BLaER1 (cell line): ENCODE results near the gene TPP1.
A peak's percentile ranks its signal among the peaks of the same experiment; 100 is the strongest.

Source experiments
- H3K27ac ChIP-seq: shearing (Covaris generic); formaldehyde crosslinking; 2 replicates; pipeline ENCODE4 v1.8.1; 2022
- H3K27me3 ChIP-seq: shearing (Covaris generic); formaldehyde crosslinking; 2 replicates; pipeline ENCODE4 v1.8.1; 2022
- H3K36me3 ChIP-seq: shearing (Covaris generic); formaldehyde crosslinking; 2 replicates; pipeline ENCODE4 v1.8.1; 2022
- H3K4me1 ChIP-seq: shearing (Covaris generic); formaldehyde crosslinking; 2 replicates; pipeline ENCODE4 v1.8.1; 2022
- H3K4me2 ChIP-seq: shearing (Covaris generic); formaldehyde crosslinking; 2 replicates; pipeline ENCODE4 v1.8.1; 2022
- H3K4me3 ChIP-seq: shearing (Covaris generic); formaldehyde crosslinking; 2 replicates; pipeline ENCODE4 v1.8.1; 2022
- H3K9ac ChIP-seq: shearing (Covaris generic); formaldehyde crosslinking; 2 replicates; pipeline ENCODE4 v1.8.1; 2022
- H3K9me3 ChIP-seq: shearing (Covaris generic); formaldehyde crosslinking; 2 replicates; pipeline ENCODE4 v1.8.1; 2022
- H4K20me1 ChIP-seq: shearing (Covaris generic); formaldehyde crosslinking; 2 replicates; pipeline ENCODE4 v1.8.1; 2022
- Cebpa-rat ChIP-seq: shearing (Covaris generic); IDR thresholded peaks from 2 replicates; pipeline ENCODE4 v1.8.1; 2022

Gene TPP1

GRCh38 chr11:6578134-6578533 is 41.1 kb downstream of the TPP1 start:
- no peak overlapping the region for H3K4me3 ChIP-seq
- no peaks in the 10 kb centered on the region for H3K27me3 ChIP-seq
- no peak for TF ChIP-seq Cebpa-rat
- 0 out of 2 replicates have a peak, but pooled peaks cover 6% of the 10 kb centered on the region for H4K20me1 ChIP-seq
- H3K9ac ChIP-seq: no peak overlapping the region
- no peak overlapping the region for H3K27ac ChIP-seq
- H3K4me2 ChIP-seq: no peak overlapping the region
- peaks cover 6% of the 10 kb centered on the region; the same call in 1 of the 2 replicates for H3K9me3 ChIP-seq
- peaks cover 28% of the 10 kb centered on the region for H3K36me3 ChIP-seq
- H3K4me1 ChIP-seq: peaks cover 14% of the 10 kb centered on the region

- Histone ChIP-seq H3K9ac (no peak overlapping the region), H4K20me1 (0 out of 2 replicates have a peak, but pooled peaks cover 6% of the 10 kb centered on the region), H3K27ac (no peak overlapping the region), H3K9me3 (peaks cover 6% of the 10 kb centered on the region), H3K4me1 (peaks cover 14% of the 10 kb centered on the region), H3K4me2 (peak overlapping the region; percentile 29; the same call in 1 of the 2 replicates), H3K36me3 (peaks cover 36% of the 10 kb centered on the region), H3K27me3 (no peaks in the 10 kb centered on the region), H3K4me3 (no peak overlapping the region)
- TF ChIP-seq Cebpa-rat: no peak
These were observed 42.5 kb downstream of the TPP1 start for GRCh38 chr11:6576471-6577373.

DNA sequence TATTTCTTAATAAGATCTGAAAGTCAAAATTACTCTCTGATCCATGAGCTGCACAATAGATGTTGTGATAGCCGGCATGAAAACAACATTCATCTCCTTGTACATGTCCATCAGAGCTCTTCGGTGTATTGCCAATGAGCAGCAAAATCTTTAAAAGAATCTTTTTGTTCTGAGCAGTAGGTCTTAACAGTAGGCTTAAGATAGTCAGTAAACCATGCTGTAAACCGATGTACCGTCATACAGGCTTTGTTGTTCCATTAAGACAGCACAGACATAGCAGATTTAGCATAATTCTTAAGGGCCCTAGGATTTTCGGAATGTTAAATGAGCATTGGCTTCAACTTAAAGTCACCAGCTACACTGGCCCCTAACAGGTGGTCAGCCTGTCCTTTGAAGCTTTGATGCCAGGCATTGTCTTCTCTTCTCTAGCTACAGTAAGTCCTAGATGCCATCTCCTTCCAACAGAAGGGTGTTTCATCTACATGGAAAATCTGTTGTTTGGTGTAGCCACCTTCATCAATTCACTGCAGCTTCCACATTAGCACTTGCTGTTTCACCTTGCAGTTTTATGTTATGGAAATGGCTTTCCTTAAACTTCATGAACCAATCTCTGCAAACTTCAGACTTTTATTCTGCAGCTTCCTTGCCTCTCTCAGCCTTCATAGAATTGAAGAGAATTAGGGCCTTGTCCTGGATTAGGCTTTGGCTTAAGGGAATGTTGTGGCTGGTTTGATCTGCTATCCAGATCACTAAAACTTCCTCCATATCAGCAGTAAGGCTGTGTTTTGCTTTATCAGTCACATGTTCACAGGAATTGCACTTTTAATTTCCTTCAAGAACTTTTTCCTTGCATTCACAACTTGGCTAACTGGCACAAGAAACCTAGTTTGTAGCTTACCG is 44.2 kb downstream of the TPP1 start:
- Histone ChIP-seq H3K27me3 (no peaks in the 10 kb centered on the region), H3K27ac (no peak overlapping the region), H3K9me3 (peaks cover 16% of the 10 kb centered on the region), H3K36me3 (peaks cover 39% of the 10 kb centered on the region), H3K4me1 (peaks cover 14% of the 10 kb centered on the region), H3K9ac (no peak overlapping the region), H3K4me3 (no peak overlapping the region), H4K20me1 (0 out of 2 replicates have a peak, but pooled peaks cover 6% of the 10 kb centered on the region), H3K4me2 (no peak overlapping the region)
- no peak for TF ChIP-seq Cebpa-rat

GRCh38 chr11:6572215-6572614 is 47.0 kb downstream of the TPP1 start:
- H4K20me1 ChIP-seq: 0 out of 2 replicates have a peak, but pooled peaks cover 6% of the 10 kb centered on the region

GRCh38 chr11:6571434-6572008 is 47.7 kb downstream of the TPP1 start:
- Histone ChIP-seq H3K9me3 (peaks cover 16% of the 10 kb centered on the region), H3K27me3 (no peaks in the 10 kb centered on the region), H4K20me1 (no peaks in the 10 kb centered on the region), H3K4me2 (no peak overlapping the region), H3K27ac (no peak overlapping the region), H3K4me3 (no peak overlapping the region), H3K9ac (no peak overlapping the region), H3K36me3 (peaks cover 48% of the 10 kb centered on the region), H3K4me1 (no peaks in the 10 kb centered on the region)
- TF ChIP-seq Cebpa-rat: no peak

More at GRCh38 chr11:6572215-6572614, 47.0 kb downstream of the TPP1 start:
- Histone ChIP-seq H3K36me3 (peaks cover 41% of the 10 kb centered on the region), H3K4me3 (no peak overlapping the region), H3K9ac (no peak overlapping the region), H3K27me3 (no peaks in the 10 kb centered on the region), H3K9me3 (peaks cover 16% of the 10 kb centered on the region), H3K4me2 (no peak overlapping the region), H3K27ac (no peak overlapping the region), H3K4me1 (peaks cover 7% of the 10 kb centered on the region)
- TF ChIP-seq Cebpa-rat: no peak

DNA sequence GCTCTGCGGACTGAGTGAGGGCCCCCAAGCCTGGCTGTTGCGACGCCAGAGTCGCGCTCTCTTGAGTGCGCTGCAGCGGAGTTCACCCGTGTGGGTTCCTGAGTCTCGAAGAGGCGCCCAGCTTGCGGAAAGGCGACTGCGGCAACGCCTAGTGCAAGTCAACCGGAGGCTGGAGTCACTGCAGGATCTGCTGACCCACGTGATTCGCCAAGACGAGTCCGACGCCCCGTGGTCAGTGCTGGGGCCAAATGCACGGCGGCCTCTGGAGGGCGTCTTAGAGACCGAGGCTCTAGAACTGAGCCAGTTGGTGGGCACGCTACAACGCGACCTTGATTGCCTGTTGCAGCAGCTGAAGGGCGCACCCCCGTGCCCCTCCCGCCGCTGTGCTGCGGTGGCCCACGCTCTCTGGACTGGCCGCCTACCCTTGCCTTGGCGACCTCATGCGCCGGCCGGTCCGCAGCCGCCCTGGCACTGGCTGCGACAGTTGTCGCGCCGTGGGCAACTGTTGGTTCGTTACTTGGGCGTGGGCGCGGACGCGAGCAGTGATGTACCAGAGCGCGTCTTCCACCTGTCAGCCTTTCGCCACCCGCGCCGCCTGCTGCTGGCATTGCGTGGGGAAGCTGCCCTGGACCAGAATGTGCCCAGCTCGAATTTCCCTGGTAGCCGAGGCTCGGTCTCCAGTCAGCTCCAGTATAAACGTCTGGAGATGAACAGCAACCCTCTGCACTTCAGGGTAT is 48.4 kb downstream of the TPP1 start:
- H3K27me3 ChIP-seq: no peaks in the 10 kb centered on the region
- H3K9me3 ChIP-seq: peaks cover 16% of the 10 kb centered on the region
- no peak overlapping the region for H3K4me2 ChIP-seq
- no peak for TF ChIP-seq Cebpa-rat
- no peak overlapping the region for H3K4me3 ChIP-seq
- no peaks in the 10 kb centered on the region for H3K4me1 ChIP-seq
- H3K9ac ChIP-seq: no peak overlapping the region
- H4K20me1 ChIP-seq: no peaks in the 10 kb centered on the region
- H3K27ac ChIP-seq: no peak overlapping the region
- H3K36me3 ChIP-seq: peaks cover 52% of the 10 kb centered on the region

DNA sequence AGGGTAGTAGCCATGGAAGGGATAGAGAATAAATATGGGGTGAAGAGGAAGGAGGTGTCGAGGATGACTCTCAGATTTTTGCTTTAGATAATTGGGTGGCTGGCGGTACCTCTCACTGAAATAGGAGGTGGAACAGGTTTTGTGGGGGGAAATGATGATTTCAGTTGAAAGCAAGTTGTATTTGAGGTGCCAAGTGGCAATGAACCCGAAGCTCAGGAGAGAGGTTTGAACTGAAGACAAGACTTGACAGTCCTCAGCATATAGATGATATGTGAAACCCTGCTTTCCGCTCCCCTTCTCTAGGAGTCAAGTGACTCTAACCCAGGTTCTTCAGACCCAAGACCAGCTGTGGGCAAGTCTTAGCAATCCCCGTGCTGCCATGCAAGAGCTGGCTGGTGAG is 49.5 kb downstream of the TPP1 start:
- no peak for TF ChIP-seq Cebpa-rat
- Histone ChIP-seq H3K27ac (no peak overlapping the region), H3K9me3 (peaks cover 16% of the 10 kb centered on the region), H3K9ac (no peak overlapping the region), H3K4me1 (no peaks in the 10 kb centered on the region), H3K4me3 (no peak overlapping the region), H3K27me3 (no peaks in the 10 kb centered on the region), H3K36me3 (peaks cover 52% of the 10 kb centered on the region), H4K20me1 (no peaks in the 10 kb centered on the region), H3K4me2 (no peak overlapping the region)

DNA sequence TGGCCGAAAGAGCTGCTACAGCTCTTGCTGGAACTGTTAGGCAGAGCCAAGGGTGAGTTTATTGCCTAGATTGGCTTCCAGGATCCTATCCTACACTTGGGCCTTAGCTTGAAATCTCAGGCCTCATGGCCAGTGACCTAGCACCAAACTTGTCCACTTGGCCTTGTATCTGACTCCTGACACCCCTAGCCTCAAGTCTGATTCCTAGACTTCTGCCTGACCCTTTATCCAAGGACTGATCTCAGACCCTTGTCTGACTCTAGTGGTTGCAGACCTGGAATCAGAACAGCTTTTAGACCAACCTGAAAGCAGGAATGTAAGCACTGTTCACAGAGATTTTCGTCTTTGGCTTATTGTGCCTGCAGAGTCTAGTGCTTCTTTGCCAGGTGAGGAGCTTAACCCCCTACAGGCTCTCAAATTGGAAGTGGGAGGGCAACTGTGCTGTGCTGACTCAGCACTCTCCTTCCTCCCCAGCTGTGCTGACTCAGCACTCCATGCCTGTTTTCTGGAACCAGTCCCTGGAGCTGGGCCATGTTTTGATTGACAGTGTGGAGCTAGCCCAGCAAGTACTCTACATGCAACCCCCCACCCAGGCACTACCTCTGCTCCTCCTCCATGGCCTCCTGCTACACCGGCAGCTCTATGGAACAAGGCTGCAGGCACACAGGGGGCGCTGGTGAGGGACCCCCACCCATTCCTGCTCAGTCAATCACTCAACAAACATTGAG is 50.9 kb downstream of the TPP1 start:
- H3K4me1 ChIP-seq: no peaks in the 10 kb centered on the region
- H3K36me3 ChIP-seq: peaks cover 64% of the 10 kb centered on the region
- no peaks in the 10 kb centered on the region for H3K27me3 ChIP-seq
- peaks cover 16% of the 10 kb centered on the region for H3K9me3 ChIP-seq
- H3K4me2 ChIP-seq: no peak overlapping the region
- no peak for TF ChIP-seq Cebpa-rat
- no peak overlapping the region for H3K9ac ChIP-seq
- no peak overlapping the region for H3K27ac ChIP-seq
- H3K4me3 ChIP-seq: no peak overlapping the region
- H4K20me1 ChIP-seq: no peaks in the 10 kb centered on the region
